ENCODE measurements around the gene SELPLG.

The SELPLG gene

GRCh38 chr12:108623577-108623976 is 10.1 kb downstream of the SELPLG start:
- Histone ChIP-seq H3K27ac (no peak overlapping the region), H3K9me3 (ENCODE audit: severe bottlenecking) (no peaks in the 10 kb centered on the region), H3K4me3 (ENCODE audit: low read depth, low read length) (no peak overlapping the region), H3K27me3 (ENCODE audit: insufficient read depth, low read depth, severe bottlenecking) (no peaks in the 10 kb centered on the region), H3K36me3 (no peaks in the 10 kb centered on the region)
- TF ChIP-seq, protein P1, sequence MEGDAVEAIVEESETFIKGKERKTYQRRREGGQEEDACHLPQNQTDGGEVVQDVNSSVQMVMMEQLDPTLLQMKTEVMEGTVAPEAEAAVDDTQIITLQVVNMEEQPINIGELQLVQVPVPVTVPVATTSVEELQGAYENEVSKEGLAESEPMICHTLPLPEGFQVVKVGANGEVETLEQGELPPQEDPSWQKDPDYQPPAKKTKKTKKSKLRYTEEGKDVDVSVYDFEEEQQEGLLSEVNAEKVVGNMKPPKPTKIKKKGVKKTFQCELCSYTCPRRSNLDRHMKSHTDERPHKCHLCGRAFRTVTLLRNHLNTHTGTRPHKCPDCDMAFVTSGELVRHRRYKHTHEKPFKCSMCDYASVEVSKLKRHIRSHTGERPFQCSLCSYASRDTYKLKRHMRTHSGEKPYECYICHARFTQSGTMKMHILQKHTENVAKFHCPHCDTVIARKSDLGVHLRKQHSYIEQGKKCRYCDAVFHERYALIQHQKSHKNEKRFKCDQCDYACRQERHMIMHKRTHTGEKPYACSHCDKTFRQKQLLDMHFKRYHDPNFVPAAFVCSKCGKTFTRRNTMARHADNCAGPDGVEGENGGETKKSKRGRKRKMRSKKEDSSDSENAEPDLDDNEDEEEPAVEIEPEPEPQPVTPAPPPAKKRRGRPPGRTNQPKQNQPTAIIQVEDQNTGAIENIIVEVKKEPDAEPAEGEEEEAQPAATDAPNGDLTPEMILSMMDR (IDR thresholded peaks at IDR 0.05; ENCODE audit: low read depth, low read length) = no peak
- no peak for DNase-seq

GRCh38 chr12:108622921-108623514 is 10.7 kb downstream of the SELPLG start:
- TF ChIP-seq, protein P1 (IDR thresholded peaks at IDR 0.05; ENCODE audit: low read depth, low read length) = no peak
- Histone ChIP-seq H3K4me3 (ENCODE audit: low read depth, low read length) (no peak overlapping the region), H3K36me3 (no peaks in the 10 kb centered on the region), H3K9me3 (ENCODE audit: severe bottlenecking) (no peaks in the 10 kb centered on the region), H3K27me3 (ENCODE audit: insufficient read depth, low read depth, severe bottlenecking) (no peaks in the 10 kb centered on the region), H3K27ac (no peak overlapping the region)
- no peak for DNase-seq

DNA sequence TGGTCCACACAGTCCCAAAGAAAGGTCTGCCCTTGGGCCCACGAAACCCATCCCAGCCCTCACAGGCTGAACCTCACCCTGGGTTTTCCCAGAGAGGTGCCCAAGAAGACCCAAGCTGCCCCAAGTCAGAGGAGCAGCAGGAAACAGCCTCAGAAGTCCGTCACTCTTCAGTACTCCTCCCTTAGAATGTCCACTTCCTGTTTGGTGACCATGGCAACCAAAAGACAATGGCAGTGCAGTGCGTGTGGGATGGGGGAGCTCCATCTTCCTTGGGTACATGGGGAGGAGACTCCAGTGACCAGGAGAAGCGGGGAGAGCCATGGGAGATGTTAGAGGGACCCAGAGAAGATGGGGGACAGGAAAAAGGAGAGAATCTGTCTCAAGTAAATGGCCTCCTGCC is 11.3 kb downstream of the SELPLG start:
- Histone ChIP-seq H3K27me3 (ENCODE audit: insufficient read depth, low read depth, severe bottlenecking) (no peaks in the 10 kb centered on the region), H3K4me3 (ENCODE audit: low read depth, low read length) (no peak overlapping the region), H3K27ac (no peak overlapping the region), H3K9me3 (ENCODE audit: severe bottlenecking) (no peaks in the 10 kb centered on the region), H3K36me3 (no peaks in the 10 kb centered on the region)
- no peak for DNase-seq
- TF ChIP-seq, protein P1 (IDR thresholded peaks at IDR 0.05; ENCODE audit: low read depth, low read length) = no peak

DNA sequence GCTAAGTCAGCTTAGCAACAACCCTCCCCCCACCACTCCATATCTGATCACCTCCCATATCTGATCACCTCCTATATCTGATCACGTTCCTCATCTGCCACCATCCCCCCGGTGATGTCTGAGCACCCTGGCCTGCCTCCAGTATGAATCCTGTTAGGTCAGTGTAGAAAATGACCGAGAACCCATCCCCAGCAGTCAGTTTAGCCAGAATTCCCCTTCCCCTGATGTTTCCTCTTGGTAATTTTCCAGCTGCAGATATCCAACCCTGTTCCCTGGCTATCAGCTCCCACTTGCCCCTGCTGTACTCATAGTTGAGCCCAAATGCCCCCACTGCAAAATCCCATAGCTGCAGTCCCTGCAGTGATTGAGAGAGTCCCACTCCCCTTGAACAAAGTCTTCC is 12.5 kb downstream of the SELPLG start:
- TF ChIP-seq, protein P1 (IDR thresholded peaks at IDR 0.05; ENCODE audit: low read depth, low read length) = no peak
- DNase-seq = no peak
- Histone ChIP-seq H3K4me3 (ENCODE audit: low read depth, low read length) (no peak overlapping the region), H3K27ac (no peak overlapping the region), H3K9me3 (ENCODE audit: severe bottlenecking) (no peaks in the 10 kb centered on the region), H3K36me3 (no peaks in the 10 kb centered on the region), H3K27me3 (ENCODE audit: insufficient read depth, low read depth, severe bottlenecking) (no peaks in the 10 kb centered on the region)

DNA sequence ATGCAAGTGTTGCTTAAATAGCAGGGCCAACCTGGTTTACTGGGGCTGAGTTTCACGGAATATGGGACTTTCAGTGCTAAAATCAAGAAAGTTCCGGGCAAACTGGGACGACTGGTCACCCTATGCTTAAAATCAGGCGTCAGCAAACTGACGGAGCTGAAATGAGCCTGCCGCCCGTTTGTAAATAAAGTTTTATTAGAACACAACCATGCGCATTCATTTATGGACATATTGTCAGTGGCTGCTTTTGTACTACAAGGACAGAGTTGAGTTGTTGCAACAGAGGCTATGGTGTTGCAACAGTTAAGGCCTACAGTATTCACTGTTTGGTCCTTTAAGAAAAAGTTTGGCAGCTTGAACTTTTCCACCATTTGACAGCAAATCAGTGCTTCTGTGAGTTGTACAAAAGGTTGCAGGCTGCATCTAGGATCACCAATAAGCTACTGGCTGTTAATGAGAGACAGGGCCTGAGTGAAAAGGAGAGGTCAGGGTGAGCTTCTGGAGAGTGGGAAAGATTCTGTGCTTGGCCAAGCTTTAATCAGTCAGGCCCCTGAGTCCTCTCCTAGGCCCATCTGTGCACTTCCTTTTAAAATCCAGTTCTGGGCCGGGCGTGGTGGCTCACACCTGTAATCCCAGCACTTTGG is 13.3 kb downstream of the SELPLG start:
- H3K27me3 ChIP-seq (ENCODE audit: insufficient read depth, low read depth, severe bottlenecking) = no peaks in the 10 kb centered on the region
- DNase-seq = no peak
- H3K4me3 ChIP-seq (ENCODE audit: low read depth, low read length) = no peak overlapping the region
- no peaks in the 10 kb centered on the region for H3K36me3 ChIP-seq
- no peaks in the 10 kb centered on the region for H3K9me3 ChIP-seq (ENCODE audit: severe bottlenecking)
- TF ChIP-seq, protein P1 (IDR thresholded peaks at IDR 0.05; ENCODE audit: low read depth, low read length) = no peak
- H3K27ac ChIP-seq = no peak overlapping the region
